WERI-Rb-1 (cell line): ENCODE results near the gene NOXO1.
A peak's percentile ranks its signal among the peaks of the same experiment; 100 is the strongest.

ENCODE experiments used
- DNase-seq: peaks from one replicate; pipeline ENCODE4 v3.0.0-alpha.2; 2020
- H3K27ac ChIP-seq: fragments of 250-450 bp; sonication (Bioruptor Pico); 2 replicates; pipeline ENCODE4 v1.5.1; 2020; ENCODE audit warnings: mild to moderate bottlenecking, moderate library complexity
- H3K27me3 ChIP-seq: fragments of 250-450 bp; sonication (Bioruptor Pico); 2 replicates; pipeline ENCODE4 v1.5.1; 2021; ENCODE audit warnings: mild to moderate bottlenecking, low read depth, moderate library complexity; ENCODE audit not compliant: insufficient read depth, severe bottlenecking
- H3K36me3 ChIP-seq: fragments of 250-450 bp; sonication (Bioruptor Pico); 2 replicates; pipeline ENCODE4 v1.5.1; 2020; ENCODE audit warnings: mild to moderate bottlenecking, moderate library complexity
- H3K4me3 ChIP-seq: 2 replicates; pipeline ENCODE4 v1.5.1; 2011; ENCODE audit warnings: low read depth, mild to moderate bottlenecking, control low read depth, low read length
- H3K9me3 ChIP-seq: fragments of 250-450 bp; sonication (Bioruptor Pico); 2 replicates; pipeline ENCODE4 v1.5.1; 2021; ENCODE audit warnings: mild to moderate bottlenecking, moderate library complexity; ENCODE audit not compliant: severe bottlenecking
- TF ChIP-seq, protein P1 (sequence below): IDR thresholded peaks from 2 replicates; pipeline ENCODE4 v1.5.1; 2011; ENCODE audit warnings: low read depth, mild to moderate bottlenecking, control low read depth, inconsistent platforms, low read length

The NOXO1 gene

DNA sequence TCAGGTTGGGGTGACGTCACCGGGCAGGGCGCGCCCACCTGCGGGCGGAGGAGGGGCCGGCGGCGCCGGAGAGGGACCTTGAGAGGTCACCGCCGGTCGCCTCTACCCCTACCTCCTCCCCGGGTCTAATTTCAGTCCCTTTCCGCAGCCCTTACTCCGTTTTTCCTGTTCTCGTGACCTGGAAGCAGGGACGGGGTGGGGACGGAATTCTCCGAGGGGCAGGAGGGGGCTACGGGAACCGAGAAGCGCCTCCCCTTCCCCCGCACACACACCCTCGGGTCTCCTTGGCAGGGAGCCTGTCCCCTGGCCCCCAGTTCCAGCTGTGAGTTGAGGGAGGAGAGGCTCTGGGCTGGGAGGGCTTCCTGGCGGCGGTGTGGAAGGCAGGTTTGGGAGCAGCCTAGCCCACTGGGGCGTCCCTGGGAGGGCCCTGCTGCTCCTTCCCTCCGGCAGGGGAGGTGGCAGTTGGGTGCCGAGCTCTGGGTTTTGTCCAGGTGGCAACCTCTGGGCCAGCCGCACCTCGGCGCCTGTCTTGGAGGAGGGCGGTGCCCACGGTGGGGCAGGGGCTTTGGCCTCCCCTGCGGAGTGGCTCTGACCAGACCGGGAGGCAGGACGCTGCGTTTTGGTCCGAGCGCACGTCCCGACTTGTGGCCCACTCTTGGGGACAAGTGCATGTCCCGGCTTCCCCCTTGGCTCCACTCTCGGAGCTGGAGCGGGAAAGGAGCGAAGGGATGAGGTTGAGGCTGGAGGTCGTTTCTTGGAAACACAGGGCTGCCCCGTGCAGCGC is 9.3 kb upstream of the NOXO1 start:
- H3K27ac ChIP-seq = peak overlapping the region; percentile 64
- peak; percentile 67 for DNase-seq
- H3K27me3 ChIP-seq = no peaks in the 10 kb centered on the region
- TF ChIP-seq, protein P1, sequence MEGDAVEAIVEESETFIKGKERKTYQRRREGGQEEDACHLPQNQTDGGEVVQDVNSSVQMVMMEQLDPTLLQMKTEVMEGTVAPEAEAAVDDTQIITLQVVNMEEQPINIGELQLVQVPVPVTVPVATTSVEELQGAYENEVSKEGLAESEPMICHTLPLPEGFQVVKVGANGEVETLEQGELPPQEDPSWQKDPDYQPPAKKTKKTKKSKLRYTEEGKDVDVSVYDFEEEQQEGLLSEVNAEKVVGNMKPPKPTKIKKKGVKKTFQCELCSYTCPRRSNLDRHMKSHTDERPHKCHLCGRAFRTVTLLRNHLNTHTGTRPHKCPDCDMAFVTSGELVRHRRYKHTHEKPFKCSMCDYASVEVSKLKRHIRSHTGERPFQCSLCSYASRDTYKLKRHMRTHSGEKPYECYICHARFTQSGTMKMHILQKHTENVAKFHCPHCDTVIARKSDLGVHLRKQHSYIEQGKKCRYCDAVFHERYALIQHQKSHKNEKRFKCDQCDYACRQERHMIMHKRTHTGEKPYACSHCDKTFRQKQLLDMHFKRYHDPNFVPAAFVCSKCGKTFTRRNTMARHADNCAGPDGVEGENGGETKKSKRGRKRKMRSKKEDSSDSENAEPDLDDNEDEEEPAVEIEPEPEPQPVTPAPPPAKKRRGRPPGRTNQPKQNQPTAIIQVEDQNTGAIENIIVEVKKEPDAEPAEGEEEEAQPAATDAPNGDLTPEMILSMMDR = no peak
- H3K4me3 ChIP-seq = peak overlapping the region; percentile 61
- peaks cover 21% of the 10 kb centered on the region for H3K36me3 ChIP-seq
- no peaks in the 10 kb centered on the region for H3K9me3 ChIP-seq

DNA sequence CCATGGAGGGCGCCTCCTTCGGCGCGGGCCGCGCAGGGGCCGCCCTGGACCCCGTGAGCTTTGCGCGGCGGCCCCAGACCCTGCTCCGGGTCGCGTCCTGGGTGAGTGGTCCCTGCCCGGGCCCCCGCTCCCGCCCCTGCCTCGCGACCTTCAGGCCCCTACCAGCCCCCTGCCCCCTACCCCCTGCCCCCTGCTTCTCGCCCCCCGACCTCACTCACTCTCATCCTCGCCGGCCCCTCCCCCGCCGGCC is 8.8 kb upstream of the NOXO1 start:
- peak overlapping the region; percentile 61 for H3K4me3 ChIP-seq

DNA sequence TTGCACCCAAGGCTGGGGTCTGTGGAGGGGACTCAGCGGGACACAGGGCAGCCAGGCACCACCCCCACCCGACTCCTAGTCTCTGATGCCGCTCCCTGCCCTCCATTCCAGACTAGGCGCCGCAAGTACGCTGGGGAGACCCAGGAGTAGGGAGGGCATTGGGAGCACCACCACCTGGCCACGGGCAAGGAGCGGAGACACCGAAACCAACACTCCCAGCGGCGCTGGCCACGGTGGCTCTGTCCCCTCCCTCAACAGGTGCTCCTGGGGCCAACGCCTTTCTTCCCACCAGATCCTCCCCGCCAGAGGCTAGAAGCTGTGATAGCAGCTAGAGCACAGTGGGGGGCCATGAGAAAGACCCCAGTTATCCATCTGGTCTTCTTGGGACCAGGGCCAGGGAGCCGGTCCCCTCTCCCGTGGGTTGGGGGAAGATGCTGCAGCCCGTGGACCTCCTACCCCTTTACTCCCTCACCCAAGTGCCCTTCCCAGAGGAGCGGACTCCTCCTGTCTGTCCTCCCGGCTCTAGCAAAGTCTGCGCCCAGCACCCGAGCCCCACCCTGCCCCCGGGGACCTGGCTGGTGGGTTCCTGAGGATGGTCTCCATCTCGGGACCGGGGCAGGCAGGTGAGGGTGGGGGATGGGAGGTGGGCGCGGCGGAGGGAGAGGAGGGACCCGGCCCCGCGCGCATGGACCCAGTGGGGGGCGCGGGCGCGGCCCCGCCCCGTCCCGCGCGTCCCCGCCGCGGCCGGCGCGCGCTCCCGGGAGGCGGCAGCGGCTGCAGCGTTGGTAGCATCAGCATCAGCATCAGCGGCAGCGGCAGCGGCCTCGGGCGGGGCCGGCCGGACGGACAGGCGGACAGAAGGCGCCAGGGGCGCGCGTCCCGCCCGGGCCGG is 8.2 kb upstream of the NOXO1 start, which contains the start of gene SYNGR3:
TSS of gene SYNGR3 (plus strand) at position 762 of the 892 bp plus-strand sequence. CDS start 133 bp downstream, outside the sequence.
- TF ChIP-seq, protein P1 = no peak
- H3K9me3 ChIP-seq = no peaks in the 10 kb centered on the region
- DNase-seq = peak; percentile 42
- peak within 1 kb of the TSS; percentile 63 for H3K4me3 ChIP-seq
- peak within 1 kb of the TSS; percentile 64 for H3K27ac ChIP-seq
- no peaks in the 10 kb centered on the region for H3K27me3 ChIP-seq
- peaks cover 24% of the 10 kb centered on the region for H3K36me3 ChIP-seq

More for the DNA sequence above, 8.8 kb upstream of the NOXO1 start:
- H3K9me3 ChIP-seq = no peaks in the 10 kb centered on the region
- no peak for DNase-seq
- H3K36me3 ChIP-seq = peaks cover 23% of the 10 kb centered on the region
- TF ChIP-seq, protein P1 = no peak
- no peaks in the 10 kb centered on the region for H3K27me3 ChIP-seq
- no peak overlapping the region for H3K27ac ChIP-seq

DNA sequence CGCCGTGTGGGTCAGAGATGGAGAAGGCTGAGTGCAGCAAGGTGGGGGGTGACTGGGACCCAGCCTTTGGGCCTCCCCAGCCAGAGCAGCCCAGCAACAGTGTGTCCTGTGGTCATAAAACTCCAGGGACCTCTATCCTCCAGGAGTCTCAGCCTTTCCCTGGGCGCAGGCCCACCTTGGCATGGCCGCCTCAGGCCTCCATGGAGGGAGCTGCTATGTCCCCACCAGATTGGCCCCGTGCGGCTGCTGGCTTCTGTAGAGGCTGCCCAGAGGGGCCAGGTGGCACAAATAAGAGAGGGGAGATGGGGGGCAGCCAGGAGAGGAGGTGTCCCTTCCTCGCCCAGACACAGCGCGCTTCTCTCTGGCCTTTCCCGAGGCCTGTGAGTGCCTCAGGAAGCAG is 5.9 kb upstream of the NOXO1 start:
- no peak overlapping the region for H3K27ac ChIP-seq
- H3K4me3 ChIP-seq = no peak overlapping the region
- TF ChIP-seq, protein P1 = no peak
- peaks cover 24% of the 10 kb centered on the region for H3K36me3 ChIP-seq
- H3K27me3 ChIP-seq = no peaks in the 10 kb centered on the region
- no peak for DNase-seq
- no peaks in the 10 kb centered on the region for H3K9me3 ChIP-seq

DNA sequence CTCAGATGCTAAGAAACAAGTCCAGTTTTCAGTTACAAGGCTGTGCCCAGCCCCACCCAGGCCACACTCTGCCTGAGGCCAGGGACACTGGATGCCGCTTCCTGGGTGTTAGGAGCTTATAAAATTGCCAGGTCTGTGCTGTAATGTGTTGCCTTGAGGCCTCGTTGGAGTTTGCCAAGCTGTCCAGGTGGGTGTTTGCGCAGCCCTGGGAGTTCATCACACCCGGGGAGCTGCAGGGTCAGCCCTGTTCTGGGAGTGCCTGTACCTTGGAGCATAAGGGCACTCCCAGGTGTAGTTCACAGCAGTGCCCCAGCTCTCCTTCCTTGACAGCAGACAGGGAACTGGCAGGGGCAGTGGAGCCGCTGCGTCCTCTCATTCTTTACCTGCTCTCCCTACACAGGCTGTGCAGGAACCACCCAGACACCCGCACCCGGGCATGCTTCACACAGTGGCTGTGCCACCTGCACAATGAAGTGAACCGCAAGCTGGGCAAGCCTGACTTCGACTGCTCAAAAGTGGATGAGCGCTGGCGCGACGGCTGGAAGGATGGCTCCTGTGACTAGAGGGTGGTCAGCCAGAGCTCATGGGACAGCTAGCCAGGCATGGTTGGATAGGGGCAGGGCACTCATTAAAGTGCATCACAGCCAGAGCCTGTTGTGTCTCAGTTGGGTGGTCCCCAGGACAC is 4.3 kb upstream of the NOXO1 start:
- Histone ChIP-seq H3K4me3 (no peak overlapping the region), H3K36me3 (peaks cover 24% of the 10 kb centered on the region), H3K27me3 (no peaks in the 10 kb centered on the region), H3K9me3 (no peaks in the 10 kb centered on the region), H3K27ac (no peak overlapping the region)
- no peak for DNase-seq
- TF ChIP-seq, protein P1 = no peak
